Dermis microvascular lymphatic vessel endothelial cell (primary cell): ENCODE results near the gene TTC29. TPM values are rescaled to one million over a fixed set of nuclear protein-coding genes. Genes with fewer than 3 reads are reported as not detected.
A peak's percentile ranks its signal among the peaks of the same experiment; 100 is the strongest.
"Not testable (repeated sequence)": the region's sequence is repeated elsewhere in the genome, so short reads cannot be mapped to it uniquely, and the experiment has no call there.

Experiments used
- DNase-seq, 2 donors: peaks; one replicate each; pipeline versions ENCODE4 v3.0.0 to v3.0.0-alpha.2; 2010; ENCODE audit warnings: low read depth in 2 of 2
- total RNA-seq: library from RNA; depleted of rRNA; stranded (reverse); fragments of >200 nt; gene quantifications from 2 replicates; pipeline ENCODE4 v1.2.1, GENCODE V29; 2014

Gene TTC29
- total RNA-seq, 1 donor from 2014 or later, result not detected

DNA sequence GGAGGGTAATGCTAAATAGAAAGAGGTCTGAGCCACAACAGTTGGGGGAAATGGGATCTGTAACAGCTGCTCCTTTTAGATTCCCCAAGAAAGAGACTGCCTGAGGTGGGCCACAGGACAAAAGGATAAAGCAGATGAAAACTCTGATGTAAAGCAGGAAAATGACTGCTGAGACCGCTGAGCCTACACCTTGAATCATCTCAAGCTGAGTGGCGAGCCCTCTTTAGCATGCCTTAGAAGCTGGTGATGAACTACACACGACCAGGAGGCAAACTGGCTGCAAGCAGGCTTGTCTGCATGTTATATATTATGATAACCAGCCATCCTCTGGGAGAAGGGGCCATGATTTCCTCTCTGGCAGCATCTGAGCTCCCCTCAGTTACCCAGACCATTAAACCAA is 88.4 kb downstream of the TTC29 start:
- DNase-seq, result no peak

DNA sequence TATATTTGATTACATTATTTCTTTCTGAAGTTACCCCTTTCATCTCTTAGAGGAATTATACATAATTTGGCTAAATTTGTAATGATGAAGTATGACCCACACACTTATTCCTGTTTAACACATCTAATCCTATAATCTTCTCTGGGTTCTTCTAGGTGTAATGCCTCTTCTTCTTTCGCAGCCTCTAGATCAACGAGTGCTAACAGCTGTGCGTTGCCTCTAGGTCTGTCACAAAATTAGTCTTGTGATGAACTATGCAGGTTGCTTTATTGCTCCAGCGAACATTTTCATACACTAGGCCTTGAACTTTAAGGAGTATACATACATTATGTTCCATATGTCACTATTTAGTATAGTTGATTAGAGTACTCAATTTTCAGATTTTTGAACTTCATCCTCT is 89.9 kb downstream of the TTC29 start:
- DNase-seq, result no peak

DNA sequence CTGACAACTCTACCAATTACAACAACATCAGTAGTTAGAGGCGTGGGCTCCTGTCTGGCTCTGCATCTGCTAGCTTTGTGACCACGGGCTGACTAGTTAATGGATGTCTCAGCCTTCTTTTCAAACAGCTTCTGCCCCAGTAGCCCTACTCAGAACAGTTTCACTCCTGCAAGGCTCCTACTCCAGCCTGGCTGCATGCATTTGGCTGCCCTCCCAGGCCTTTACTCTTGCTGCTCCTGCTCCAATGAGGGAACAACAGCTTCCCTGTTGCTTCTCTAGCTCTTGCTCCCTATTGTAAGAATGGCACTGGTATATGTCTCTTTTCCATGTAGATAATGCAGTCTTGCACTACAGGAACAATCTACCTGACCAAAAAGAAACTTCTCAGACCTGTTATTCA is 93.3 kb downstream of the TTC29 start:
- no peak for DNase-seq

DNA sequence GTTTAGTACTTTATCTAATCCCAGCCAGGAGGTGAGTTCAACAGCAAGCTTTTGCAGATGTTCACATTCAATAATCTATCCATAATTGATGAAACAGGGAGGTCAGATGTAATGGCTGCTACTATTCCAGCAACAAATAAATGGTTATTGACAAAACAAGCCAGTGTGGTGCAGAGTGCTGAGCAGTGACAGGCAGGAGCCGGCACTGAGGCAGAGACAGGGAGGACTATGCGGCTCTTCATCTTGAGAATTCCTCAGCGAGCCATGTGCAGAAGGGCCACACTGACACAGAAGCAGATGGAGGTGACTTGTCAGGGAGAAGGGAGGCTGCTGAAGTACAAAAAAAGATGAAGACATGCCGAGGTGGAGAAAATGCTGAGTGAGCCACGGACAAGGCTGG is 98.3 kb downstream of the TTC29 start:
- no peak for DNase-seq

DNA sequence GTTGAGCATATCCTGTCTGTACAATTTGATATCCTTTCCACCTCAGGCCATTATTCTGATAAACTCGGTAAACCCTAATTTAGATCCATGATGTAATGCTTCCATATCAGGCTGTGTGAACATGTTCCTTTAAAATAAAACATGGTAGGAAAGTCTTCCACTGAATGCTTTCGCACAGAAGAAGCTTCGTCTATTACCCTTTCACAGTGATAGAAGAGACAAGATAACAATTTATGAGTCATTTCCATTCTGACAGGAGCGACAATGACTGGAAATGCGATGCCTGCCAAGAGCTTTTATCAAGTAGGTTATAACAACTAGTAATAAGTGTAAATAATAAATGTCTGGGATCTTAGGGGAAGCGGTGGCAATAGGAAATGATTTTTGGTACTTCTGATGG is 98.8 kb downstream of the TTC29 start:
- peak; percentile 10 to 49 for DNase-seq

DNA sequence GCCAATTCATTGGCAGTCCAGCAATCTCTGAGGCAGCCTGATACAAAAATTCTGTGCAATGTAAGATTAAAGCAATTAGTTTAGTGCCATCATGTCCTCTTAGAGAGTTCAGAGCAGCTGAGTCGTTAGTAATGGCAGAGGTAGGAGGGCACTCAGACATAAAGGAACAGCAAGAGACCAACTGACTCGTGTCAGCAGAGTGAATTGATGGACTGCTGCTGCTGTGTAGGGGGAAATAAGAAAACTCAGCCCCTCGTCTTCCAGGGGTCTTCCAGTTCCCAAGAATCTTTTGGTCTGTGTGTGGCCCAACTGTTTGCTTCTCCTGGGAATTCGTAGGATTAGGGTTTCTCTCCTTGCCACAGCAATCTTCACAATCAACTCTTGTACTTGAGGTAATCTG is 100.9 kb downstream of the TTC29 start:
- no peak for DNase-seq

DNA sequence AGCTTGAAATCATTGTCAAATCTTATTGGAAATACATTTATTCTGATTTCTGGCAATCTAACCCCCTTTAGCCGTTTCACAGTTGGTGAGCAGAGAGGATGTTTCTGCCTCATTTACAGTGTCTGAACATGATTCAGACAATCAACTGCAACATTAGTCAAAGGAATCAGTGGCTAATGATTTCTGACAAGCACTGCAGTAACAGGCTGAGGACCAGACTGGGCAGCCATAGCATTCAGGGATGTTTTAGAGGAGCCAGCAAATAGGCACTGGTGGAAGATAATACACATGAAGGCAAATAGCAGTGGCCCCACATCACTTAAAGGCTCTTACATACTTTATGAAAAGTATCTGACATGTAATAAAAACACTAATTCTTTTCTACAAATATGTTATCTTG is 102.8 kb downstream of the TTC29 start:
- no peak for DNase-seq

DNA sequence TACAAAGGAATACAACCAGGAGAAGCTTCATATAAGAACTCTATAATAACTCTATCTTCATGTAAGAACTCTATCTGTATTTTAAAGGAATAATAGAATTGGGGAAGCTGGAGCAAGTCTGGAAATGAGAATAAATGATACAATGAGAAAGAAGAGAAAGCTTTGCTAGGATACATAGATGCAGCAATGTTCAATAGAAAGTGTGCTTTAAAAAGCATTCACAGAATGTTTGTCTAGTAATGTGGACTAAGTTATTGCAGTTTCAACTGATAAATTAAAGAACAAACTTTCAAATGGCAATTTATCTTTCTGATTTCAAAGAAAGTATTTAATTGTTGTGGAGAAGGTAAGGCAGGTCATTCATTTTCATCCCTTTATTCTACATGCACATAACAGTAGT is 104.9 kb downstream of the TTC29 start:
- no peak for DNase-seq

DNA sequence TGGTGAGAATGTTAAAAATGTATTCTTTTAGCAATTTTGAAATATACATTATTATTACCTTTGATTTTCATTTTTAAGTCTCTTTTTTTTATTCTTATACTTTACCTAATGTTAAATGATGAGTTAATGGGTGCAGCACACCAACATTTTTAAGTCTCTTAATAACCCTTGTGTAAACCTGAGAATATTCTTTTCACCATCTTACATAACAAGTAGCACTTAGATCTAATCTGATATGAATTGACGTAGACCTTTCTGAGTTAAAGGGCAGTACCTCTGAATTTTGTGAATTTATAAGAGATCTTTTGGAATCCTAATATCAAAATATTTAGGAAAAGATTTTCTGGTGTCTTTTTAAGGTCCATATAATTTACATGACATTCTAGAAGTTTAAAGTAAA is 110.6 kb downstream of the TTC29 start:
- DNase-seq, result no peak

DNA sequence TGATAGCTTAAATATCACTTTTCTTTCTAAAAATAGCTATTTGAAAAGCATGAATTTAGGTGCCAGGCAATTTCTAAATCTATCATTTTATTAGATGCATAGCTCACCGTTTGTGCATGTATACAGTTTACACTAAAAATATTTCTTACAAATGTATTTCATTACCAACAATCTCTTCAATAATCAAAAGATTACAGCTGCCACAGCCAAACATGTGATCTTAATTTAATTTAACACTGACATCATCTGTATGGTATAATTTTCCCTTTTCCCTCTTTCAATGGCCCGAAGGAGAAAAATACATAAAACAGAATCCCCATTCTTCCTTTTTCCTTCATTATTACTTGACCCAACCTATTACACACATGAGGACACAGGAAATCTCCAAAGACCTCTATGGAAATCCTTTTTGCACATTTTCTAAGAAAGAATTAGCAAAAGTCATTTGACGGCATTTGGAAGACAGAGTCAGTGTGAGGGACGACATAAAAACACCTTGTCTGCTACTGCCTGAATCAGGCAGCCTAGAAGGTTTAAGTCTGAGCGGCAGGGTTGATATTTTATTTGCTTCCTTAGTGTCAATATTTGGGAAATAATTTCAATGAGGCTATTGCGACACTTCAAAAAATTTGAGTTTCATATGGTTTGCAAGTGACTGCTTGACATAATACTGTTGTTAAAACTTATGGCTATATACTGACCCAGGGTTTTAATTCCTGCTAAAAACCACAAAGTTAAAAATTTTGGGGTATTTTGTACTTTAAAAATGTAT is 111.2 kb downstream of the TTC29 start:
- DNase-seq, result no peak

DNA sequence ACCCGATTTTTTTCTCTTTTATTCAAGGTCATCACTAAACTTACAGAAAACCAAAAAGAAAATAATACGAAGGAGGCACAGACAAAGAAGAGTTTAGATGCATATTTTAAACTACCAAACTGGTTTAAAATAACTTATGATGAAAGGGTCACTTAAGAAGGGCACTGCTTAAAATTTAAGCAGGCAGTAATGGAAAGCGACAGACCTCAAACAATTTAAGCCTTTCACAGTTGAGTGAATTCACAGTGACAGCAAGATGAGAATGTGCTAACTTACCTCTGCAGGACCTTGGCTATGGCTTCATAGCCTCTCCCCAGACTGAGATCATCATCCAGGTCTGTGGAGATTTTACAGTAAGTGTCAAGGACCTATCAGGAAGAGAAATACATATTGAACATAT is 112.1 kb downstream of the TTC29 start:
- DNase-seq, result no peak

DNA sequence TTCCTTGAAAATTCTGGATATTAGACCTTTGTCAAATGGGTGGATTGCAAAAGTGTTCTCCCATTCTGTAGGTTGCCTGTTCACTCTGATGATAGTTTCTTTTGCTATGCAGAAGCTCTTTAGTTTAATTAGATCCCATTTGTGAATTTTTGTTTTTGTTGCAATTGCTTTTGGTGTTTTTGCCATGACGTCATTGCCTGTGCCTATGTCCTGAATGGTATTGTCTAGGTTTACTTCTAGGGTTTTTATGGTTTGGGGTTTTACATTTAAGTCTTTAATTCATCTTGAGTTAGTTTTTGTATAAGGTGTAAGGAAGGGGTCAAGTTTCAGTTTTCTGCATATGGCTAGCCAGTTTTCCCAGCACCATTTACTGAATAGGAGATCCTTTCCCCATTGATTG is 122.7 kb downstream of the TTC29 start:
- not testable (repeated sequence) for DNase-seq

DNA sequence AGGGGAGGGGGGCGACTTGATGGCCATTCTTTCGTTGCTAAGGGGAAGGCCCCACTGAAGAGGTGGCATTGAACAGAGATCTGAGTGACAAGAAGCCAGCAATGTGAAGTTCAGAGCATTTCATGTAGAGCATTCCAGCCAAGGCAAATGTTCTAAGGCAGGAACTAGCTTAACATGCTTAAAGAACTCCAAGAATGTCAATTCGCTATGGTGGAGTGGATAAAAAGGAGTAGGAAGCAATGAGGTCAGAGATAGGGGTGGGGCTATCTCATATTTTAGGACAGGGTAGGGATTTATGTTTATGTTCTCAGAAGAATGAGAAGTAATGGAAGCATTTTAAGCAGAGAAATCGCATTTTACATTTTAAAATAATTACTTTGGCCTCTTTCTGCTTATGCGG is 130.9 kb downstream of the TTC29 start:
- DNase-seq, result no peak

DNA sequence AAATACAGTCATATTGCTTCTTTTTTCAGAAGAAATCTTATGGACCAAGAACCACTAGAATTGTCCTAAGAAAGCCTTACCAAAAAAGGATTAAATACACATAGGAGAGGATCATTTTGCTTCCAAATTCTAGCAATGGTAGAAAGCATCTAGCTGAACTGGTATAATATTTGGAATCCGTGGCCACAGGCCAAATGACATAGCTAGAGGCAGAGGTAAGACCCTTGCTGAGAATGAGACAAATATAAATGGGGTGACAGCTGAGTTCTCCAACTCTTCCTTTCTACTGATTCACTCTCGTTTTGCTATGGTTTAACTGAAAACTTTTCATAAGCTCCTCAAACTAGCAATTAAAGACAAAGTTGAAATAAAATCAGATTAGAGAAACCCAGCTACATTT is 150.0 kb downstream of the TTC29 start:
- DNase-seq, result no peak

DNA sequence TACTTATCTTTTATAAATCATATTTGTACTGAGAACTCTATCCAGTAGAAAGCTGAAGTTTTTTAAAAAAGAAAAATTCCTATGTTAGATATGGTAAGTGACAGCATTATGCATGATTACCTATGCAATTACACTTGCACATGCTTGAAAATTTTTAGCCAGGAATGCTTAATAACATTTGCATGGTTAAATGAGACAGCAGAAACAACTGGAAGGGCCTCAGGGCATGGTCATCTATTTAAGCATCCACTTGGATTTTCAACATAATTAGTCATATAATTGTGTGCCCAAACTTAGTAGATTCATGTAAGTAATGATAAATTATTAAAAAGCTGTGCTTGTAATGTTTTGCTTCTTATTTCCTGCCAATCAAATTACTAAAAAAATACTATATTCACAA is 151.9 kb downstream of the TTC29 start:
- DNase-seq, result no peak

DNA sequence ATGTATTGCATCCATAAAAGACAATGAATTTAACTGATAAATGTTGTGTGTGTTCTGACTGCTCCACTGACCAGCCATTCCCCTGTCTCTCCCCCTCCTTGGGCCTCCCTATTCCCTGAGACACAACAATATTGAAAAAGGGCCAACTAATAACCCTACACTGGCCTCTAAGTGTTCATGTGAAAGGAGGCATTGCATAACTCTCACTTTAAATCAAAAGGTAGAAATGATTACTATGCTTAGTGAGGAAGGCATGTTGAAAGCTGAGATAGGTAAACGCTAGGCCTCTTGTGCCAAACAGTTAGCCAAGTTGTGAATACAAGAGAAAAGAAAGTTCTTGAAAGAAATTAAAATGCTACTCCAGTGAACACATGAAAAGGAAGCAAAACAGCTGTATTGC is 154.2 kb downstream of the TTC29 start:
- DNase-seq, result no peak

DNA sequence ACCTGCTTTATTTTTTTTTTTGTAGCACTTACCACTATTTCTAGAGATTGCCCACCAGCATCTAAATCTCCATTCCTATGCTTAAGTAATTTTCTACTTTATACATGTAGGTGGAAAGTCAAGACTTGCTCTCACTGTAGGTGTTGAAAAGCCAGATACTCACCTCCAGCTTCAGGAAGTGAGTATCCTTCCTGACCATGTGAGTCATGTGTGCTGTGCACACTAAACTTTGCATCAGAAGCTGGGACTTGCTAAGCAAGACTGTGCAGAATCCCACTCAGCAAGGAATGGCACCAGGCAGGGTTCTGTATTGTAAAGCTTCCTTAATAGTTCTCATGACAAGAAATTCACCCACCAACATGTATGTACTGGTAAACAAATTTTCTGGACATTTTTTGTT is 155.1 kb downstream of the TTC29 start:
- DNase-seq, result peak in 1 of 2 donors; percentile 5

DNA sequence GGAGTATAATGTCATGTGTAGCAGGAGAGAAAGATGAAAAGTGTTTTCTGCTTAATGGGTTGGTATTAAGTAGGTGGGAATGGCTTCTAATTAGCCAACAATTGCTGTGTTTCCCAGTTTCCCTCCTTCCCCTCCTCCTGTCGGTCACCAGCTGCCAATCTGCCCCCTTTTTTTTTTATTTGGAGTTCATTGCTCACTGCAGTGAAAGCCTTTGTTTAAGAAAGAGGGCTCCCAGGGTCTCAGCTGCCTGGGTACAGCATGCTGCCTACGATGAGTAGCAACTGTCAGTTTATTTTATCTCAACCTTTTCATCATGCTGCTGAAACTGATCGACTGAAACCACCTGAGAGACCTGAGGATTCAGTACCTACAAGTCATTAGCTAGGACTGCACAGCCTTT is 157.9 kb downstream of the TTC29 start:
- no peak for DNase-seq

DNA sequence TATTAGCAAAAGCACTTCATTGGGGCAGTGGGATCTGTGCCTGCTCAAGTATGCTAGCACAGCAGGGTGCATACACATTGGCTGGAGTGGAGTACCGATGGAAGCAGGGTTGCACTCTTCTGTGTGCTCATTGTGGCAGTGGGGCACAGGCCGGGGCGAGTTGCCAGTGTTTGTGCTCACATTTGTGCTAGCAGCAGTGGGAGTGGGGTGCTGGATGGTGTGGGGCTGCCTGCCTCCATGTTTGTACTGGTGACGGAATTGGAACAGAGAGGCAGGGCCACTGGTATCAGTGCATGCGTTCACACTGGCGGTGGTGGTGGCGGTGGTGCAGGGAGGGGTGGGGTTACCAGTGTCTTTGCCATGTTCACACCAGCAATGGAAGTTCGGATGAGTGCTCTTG is 169.0 kb downstream of the TTC29 start:
- no peak for DNase-seq

DNA sequence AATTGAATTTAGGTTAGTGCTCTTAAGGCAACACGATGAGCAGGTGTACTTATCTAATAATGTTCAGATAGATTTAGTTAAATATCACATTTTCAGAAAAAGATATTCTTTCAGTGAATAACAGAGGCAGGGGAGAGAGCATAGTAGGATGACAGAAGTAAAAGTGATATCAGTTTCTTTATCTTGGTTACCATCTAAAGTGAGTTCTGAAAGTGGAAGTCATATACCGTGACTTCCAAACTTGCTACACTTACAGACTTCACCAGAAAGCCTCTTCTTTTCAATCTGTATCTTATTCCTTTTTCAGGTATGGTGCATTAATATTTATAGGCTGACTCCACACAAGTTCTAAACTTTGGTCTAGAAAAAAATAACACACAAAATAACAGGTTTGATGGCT is 182.1 kb downstream of the TTC29 start:
- no peak for DNase-seq

DNA sequence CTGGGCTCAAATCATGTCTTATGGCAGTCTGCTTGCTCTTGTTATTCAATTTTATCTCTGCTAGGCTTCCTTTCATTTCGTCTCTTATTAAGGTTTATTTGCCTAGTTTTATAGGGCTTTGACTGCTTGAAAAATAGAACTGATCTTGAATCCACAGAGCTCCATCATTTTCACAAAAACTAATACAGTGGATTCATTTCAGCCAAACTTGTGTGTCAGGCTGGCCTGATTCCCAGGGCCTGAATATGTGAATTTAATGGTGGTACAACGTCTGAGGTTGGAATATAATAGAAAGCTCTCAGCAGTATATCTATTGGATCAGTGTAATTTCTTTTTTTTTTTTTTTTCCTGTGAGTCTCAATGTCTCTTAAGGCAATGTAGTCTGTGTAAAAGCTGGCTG is 183.6 kb downstream of the TTC29 start:
- DNase-seq, result no peak

DNA sequence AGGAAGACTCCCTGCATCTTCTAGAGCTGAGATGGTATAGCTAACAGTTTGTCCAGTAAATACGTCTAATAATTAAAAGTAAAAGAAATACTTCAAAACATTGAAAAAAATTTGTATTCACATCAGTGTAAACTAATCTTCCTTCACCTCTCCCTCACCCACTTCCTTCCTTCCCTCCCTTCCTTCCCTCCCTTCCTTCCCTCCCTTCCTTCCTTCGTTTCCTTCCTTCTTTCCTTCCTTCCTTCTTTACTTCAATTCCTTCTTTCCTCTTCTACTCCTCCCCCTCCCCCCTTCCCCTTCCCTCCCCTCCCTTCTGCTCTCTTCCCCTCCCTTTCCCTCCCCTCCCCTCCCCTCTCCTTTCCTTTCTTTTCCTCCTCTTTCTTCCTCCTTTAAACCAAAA is 203.2 kb downstream of the TTC29 start:
- DNase-seq, result peak; percentile 5 to 6

DNA sequence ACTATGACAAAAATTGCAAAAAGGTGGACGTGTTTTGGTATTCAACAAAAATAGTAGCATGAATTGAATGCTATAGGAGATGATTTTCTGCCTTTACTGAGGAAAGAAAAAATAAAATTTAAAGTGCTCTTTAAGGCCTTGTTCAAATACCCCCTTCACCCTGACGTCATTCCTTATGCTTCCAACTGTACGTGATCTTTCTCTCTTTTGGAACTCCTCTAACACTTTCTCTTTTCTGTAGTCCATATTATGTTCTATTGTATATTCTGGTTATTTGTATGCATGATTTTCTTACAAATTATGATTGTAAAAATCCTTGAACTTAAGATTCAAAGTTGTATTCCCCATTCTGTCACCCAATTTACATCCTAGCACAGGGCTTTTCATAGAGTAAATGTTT is 206.5 kb downstream of the TTC29 start:
- no peak for DNase-seq

DNA sequence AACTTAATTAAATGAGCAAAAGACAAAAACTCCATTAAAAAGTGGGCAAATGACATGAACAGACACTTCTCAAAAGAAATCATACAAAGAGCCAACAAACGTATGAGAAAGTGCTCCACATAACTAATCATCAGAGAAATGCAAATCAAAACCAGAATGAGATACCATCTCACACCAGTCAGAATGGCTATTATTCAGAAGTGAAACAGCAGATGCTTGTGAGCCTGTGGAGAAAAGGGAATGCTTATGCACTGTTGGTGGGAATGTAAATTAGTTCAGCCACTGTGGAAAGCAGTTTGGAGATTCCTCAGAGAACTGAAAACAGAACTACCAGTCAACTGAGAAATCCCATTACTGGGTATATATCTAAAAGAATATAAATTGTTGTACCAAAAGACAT is 222.1 kb downstream of the TTC29 start:
- not testable (repeated sequence) for DNase-seq
